Measurements from ENCODE around the gene RNF11. TPM values are rescaled to one million over a fixed set of nuclear protein-coding genes. Genes with fewer than 3 reads are reported as not detected.
A peak's percentile ranks its signal among the peaks of the same experiment; 100 is the strongest.
"Not testable (repeated sequence)": the region's sequence is repeated elsewhere in the genome, so short reads cannot be mapped to it uniquely, and the experiment has no call there.

Gene RNF11
- total and polyA plus RNA-seq, 12 donors = 32.6 to 142 (median 117) TPM

GRCh38 chr1:51247022-51247421, 10.9 kb downstream of the RNF11 start:
- DNase-seq = no peak
- no peak for TF ChIP-seq POLR2A (IDR thresholded peaks at IDR 0.05)
- TF ChIP-seq, protein P1, sequence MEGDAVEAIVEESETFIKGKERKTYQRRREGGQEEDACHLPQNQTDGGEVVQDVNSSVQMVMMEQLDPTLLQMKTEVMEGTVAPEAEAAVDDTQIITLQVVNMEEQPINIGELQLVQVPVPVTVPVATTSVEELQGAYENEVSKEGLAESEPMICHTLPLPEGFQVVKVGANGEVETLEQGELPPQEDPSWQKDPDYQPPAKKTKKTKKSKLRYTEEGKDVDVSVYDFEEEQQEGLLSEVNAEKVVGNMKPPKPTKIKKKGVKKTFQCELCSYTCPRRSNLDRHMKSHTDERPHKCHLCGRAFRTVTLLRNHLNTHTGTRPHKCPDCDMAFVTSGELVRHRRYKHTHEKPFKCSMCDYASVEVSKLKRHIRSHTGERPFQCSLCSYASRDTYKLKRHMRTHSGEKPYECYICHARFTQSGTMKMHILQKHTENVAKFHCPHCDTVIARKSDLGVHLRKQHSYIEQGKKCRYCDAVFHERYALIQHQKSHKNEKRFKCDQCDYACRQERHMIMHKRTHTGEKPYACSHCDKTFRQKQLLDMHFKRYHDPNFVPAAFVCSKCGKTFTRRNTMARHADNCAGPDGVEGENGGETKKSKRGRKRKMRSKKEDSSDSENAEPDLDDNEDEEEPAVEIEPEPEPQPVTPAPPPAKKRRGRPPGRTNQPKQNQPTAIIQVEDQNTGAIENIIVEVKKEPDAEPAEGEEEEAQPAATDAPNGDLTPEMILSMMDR (IDR thresholded peaks at IDR 0.05) = no peak
- Histone ChIP-seq H3K9me3 (replicated peaks in 1 of 3) (no peaks in the 10 kb centered on the region), H3K36me3 (replicated peaks in 1 of 2) (no peaks in the 10 kb centered on the region), H3K27ac (peak overlapping the region in 1 of 5 donors; percentile 16), H3K4me1 (replicated peaks in 1 of 2) (peaks cover 0 to 24% of the 10 kb centered on the region in 2 donors), H3K27me3 (no peaks in the 10 kb centered on the region), H3K4me3 (no peak overlapping the region)
- WGBS, 4 donors = 82 to 91% (median 84%) methylated on average over 2 of the region's 2 CpGs
- intact Hi-C loops (cut with DNase I) = no loop called here

- TF ChIP-seq, protein P1 (IDR thresholded peaks at IDR 0.05) = no peak
- TF ChIP-seq POLR2A (IDR thresholded peaks at IDR 0.05) = no peak
- DNase-seq = no peak
- H3K27me3 ChIP-seq = no peaks in the 10 kb centered on the region
- no peaks in the 10 kb centered on the region for H3K36me3 ChIP-seq (replicated peaks in 1 of 2)
- no peaks in the 10 kb centered on the region for H3K9me3 ChIP-seq (replicated peaks in 1 of 3)
- peaks cover 0 to 19% of the 10 kb centered on the region in 2 donors for H3K4me1 ChIP-seq (replicated peaks in 1 of 2)
- intact Hi-C loops (cut with DNase I) = no loop called here
- H3K27ac ChIP-seq = no peak overlapping the region
- H3K4me3 ChIP-seq = no peak overlapping the region
- WGBS, 4 donors = 35 to 59% (median 48%) methylated on average over 1 of the region's 1 CpG
These were observed 11.4 kb downstream of the RNF11 start for GRCh38 chr1:51247499-51247898.

GRCh38 chr1:51249445-51249844, 13.4 kb downstream of the RNF11 start:
- Histone ChIP-seq H3K27ac (no peak overlapping the region), H3K4me1 (replicated peaks in 1 of 2) (peaks cover 0 to 11% of the 10 kb centered on the region in 2 donors), H3K9me3 (replicated peaks in 1 of 3) (no peaks in the 10 kb centered on the region), H3K36me3 (replicated peaks in 1 of 2) (no peaks in the 10 kb centered on the region), H3K4me3 (no peak overlapping the region), H3K27me3 (no peaks in the 10 kb centered on the region)
- DNase-seq = no peak
- intact Hi-C loops (cut with DNase I) = no loop called here
- TF ChIP-seq POLR2A (IDR thresholded peaks at IDR 0.05) = no peak
- TF ChIP-seq, protein P1 (IDR thresholded peaks at IDR 0.05) = no peak
- 92 to 100% (median 97%) methylated on average over 1 of the region's 1 CpG for WGBS, 4 donors

DNA sequence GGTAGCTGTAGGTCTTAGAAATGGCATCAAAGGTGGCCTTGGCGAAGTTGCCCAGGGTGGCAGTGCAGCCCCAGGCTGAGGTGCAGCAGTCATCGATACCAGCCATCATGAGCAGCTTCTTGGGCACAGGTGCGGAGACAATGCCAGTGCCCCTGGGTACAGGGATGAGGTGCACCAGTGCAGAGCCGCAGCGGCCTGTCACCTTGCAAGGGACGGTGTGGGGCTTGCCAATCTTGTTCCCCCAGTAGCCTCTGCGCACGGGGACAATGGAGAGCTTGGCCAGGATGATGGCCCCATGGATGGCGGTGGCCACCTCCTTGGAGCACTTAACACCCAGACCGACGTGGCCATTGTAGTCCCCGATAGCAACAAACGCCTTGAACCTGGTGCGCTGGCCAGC, 14.7 kb downstream of the RNF11 start:
- WGBS, 4 donors = 98 to 100% (median 99%) methylated on average over 2 to 14 of the region's 14 CpGs
- H3K4me3 ChIP-seq; H3K9me3 ChIP-seq (replicated peaks in 1 of 3); H3K27ac ChIP-seq; DNase-seq; H3K27me3 ChIP-seq; H3K36me3 ChIP-seq (replicated peaks in 1 of 2); intact Hi-C loops (cut with DNase I): not testable (repeated sequence)
- H3K4me1 ChIP-seq (replicated peaks in 1 of 2) = peaks cover 0 to 20% of the 10 kb centered on the region in 2 donors

DNA sequence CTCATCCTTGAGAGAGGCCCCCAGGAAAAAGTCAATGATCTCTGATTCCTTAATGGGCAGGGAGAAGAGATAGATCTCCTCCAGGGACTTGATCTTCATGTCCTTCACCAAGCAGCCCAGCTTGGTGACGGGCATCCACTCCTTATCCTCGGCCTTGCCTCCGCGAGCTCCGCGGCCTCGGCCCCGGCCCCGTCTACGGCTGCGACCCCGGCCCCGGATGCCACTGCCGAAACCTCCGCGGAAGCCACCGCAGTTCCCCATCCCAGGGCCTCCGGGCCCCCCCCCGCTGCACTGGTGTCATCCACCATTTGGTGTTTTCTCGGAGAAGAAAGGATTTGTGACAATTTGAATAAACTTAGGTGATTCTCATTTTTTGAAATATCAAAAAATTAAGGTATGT, 15.1 kb downstream of the RNF11 start:
- H3K9me3 ChIP-seq (replicated peaks in 1 of 3); H3K4me3 ChIP-seq; H3K36me3 ChIP-seq (replicated peaks in 1 of 2); H3K27ac ChIP-seq; DNase-seq; H3K27me3 ChIP-seq; intact Hi-C loops (cut with DNase I): not testable (repeated sequence)
- 96 to 100% (median 97%) methylated on average over 15 to 20 of the region's 20 CpGs for WGBS, 4 donors
- peaks cover 0 to 22% of the 10 kb centered on the region in 2 donors for H3K4me1 ChIP-seq (replicated peaks in 1 of 2)
